ENCODE measurements around the gene OR7G1.
A peak's percentile ranks its signal among the peaks of the same experiment; 100 is the strongest.

The OR7G1 gene

GRCh38 chr19:9115307-9115813 is at the start of gene OR7G1:
OR7G1 (minus strand) TSS chr19:9115763; CDS start chr19:9115763, 0 bp downstream.
- ATAC-seq, result no peak
- Mint-ChIP-seq H3K27ac (peak within 1 kb of the TSS in 1 of 2 donors; percentile 42), H3K4me3 (no peak within 1 kb of the TSS), H3K4me1 (no peaks in the 10 kb centered on the region), H3K27me3 (peaks cover 20% of the 10 kb centered on the region), H3K9me3 (no peaks in the 10 kb centered on the region)
- no peak for DNase-seq

GRCh38 chr19:9165261-9165660 is 49.7 kb upstream of the OR7G1 start:
- Mint-ChIP-seq H3K27me3 (no peaks in the 10 kb centered on the region), H3K9me3 (peaks cover 8 to 51% of the 10 kb centered on the region in 2 donors), H3K27ac (no peak overlapping the region), H3K4me1 (no peaks in the 10 kb centered on the region), H3K4me3 (no peak overlapping the region)
- ATAC-seq (no peak), DNase-seq (no peak)

GRCh38 chr19:9161427-9161826 is 45.9 kb upstream of the OR7G1 start:
- Mint-ChIP-seq H3K27me3 (no peaks in the 10 kb centered on the region), H3K4me1 (no peaks in the 10 kb centered on the region), H3K9me3 (peaks cover 13 to 49% of the 10 kb centered on the region in 2 donors), H3K4me3 (no peak overlapping the region), H3K27ac (no peak overlapping the region)
- DNase-seq (no peak), ATAC-seq (no peak)

GRCh38 chr19:9159891-9160290 is 44.3 kb upstream of the OR7G1 start:
- H3K9me3 Mint-ChIP-seq, result peaks cover 13 to 57% of the 10 kb centered on the region in 2 donors

GRCh38 chr19:9156304-9156703 is 40.7 kb upstream of the OR7G1 start:
- H3K9me3 Mint-ChIP-seq, result peaks cover 27 to 58% of the 10 kb centered on the region in 2 donors
- H3K27ac Mint-ChIP-seq, result no peak overlapping the region
- ATAC-seq (no peak), DNase-seq (no peak)
- no peak overlapping the region for H3K4me3 Mint-ChIP-seq
- no peaks in the 10 kb centered on the region for H3K27me3 Mint-ChIP-seq
- peaks cover 27% of the 10 kb centered on the region for H3K4me1 Mint-ChIP-seq

More at GRCh38 chr19:9159891-9160290, 44.3 kb upstream of the OR7G1 start:
- Mint-ChIP-seq H3K27me3 (no peaks in the 10 kb centered on the region), H3K4me3 (no peak overlapping the region), H3K4me1 (peaks cover 8% of the 10 kb centered on the region), H3K27ac (peak overlapping the region in 1 of 2 donors; percentile 12)
- DNase-seq (no peak), ATAC-seq (no peak)

- peaks cover 29 to 58% of the 10 kb centered on the region in 2 donors for H3K9me3 Mint-ChIP-seq
- H3K4me3 Mint-ChIP-seq, result no peak overlapping the region
- ATAC-seq, result no peak
- no peak for DNase-seq
- H3K27ac Mint-ChIP-seq, result peak overlapping the region; percentile 27 to 53
- H3K4me1 Mint-ChIP-seq, result peaks cover 34% of the 10 kb centered on the region
- no peaks in the 10 kb centered on the region for H3K27me3 Mint-ChIP-seq
These were observed 40.0 kb upstream of the OR7G1 start for GRCh38 chr19:9155591-9155990.

- peaks cover 34 to 61% of the 10 kb centered on the region in 2 donors for H3K9me3 Mint-ChIP-seq
- ATAC-seq (no peak), DNase-seq (no peak)
- no peak overlapping the region for H3K4me3 Mint-ChIP-seq
- H3K27ac Mint-ChIP-seq, result no peak overlapping the region
- no peaks in the 10 kb centered on the region for H3K27me3 Mint-ChIP-seq
- H3K4me1 Mint-ChIP-seq, result peaks cover 68% of the 10 kb centered on the region
These were observed 35.8 kb upstream of the OR7G1 start for GRCh38 chr19:9151367-9151766.

GRCh38 chr19:9150650-9151049 is 35.1 kb upstream of the OR7G1 start:
- H3K4me3 Mint-ChIP-seq, result peak overlapping the region in 1 of 2 donors; percentile 7
- ATAC-seq, result no peak
- no peak for DNase-seq
- no peaks in the 10 kb centered on the region for H3K27me3 Mint-ChIP-seq
- H3K4me1 Mint-ChIP-seq, result peaks cover 70% of the 10 kb centered on the region
- peaks cover 35 to 63% of the 10 kb centered on the region in 2 donors for H3K9me3 Mint-ChIP-seq
- no peak overlapping the region for H3K27ac Mint-ChIP-seq

GRCh38 chr19:9149997-9150396 is 34.4 kb upstream of the OR7G1 start:
- ATAC-seq (no peak), DNase-seq (no peak)
- Mint-ChIP-seq H3K4me1 (peaks cover 67% of the 10 kb centered on the region), H3K27ac (no peak overlapping the region), H3K9me3 (peaks cover 40 to 63% of the 10 kb centered on the region in 2 donors), H3K27me3 (no peaks in the 10 kb centered on the region), H3K4me3 (no peak overlapping the region)

GRCh38 chr19:9148697-9149096 is 33.1 kb upstream of the OR7G1 start:
- H3K27ac Mint-ChIP-seq, result peak overlapping the region in 1 of 2 donors; percentile 8
- no peak for ATAC-seq

GRCh38 chr19:9146882-9147281 is 31.3 kb upstream of the OR7G1 start:
- ATAC-seq (no peak), DNase-seq (no peak)
- H3K27ac Mint-ChIP-seq, result no peak overlapping the region
- H3K27me3 Mint-ChIP-seq, result no peaks in the 10 kb centered on the region
- H3K9me3 Mint-ChIP-seq, result peaks cover 42 to 54% of the 10 kb centered on the region in 2 donors
- H3K4me1 Mint-ChIP-seq, result peaks cover 74% of the 10 kb centered on the region
- H3K4me3 Mint-ChIP-seq, result no peak overlapping the region

More at GRCh38 chr19:9148697-9149096, 33.1 kb upstream of the OR7G1 start:
- Mint-ChIP-seq H3K4me3 (no peak overlapping the region), H3K9me3 (peaks cover 50 to 65% of the 10 kb centered on the region in 2 donors), H3K4me1 (peaks cover 71% of the 10 kb centered on the region), H3K27me3 (no peaks in the 10 kb centered on the region)
- no peak for DNase-seq

GRCh38 chr19:9144920-9145319 is 29.4 kb upstream of the OR7G1 start:
- Mint-ChIP-seq H3K4me3 (no peak overlapping the region), H3K27me3 (no peaks in the 10 kb centered on the region), H3K27ac (peak overlapping the region in 1 of 2 donors; percentile 96), H3K9me3 (peaks cover 26 to 37% of the 10 kb centered on the region in 2 donors), H3K4me1 (peaks cover 68% of the 10 kb centered on the region)
- no peak for DNase-seq
- no peak for ATAC-seq

- H3K27ac Mint-ChIP-seq, result peak within 1 kb of the TSS; percentile 99 to 100
- DNase-seq, result peak; percentile 81 to 91
- peak within 1 kb of the TSS; percentile 97 to 100 for H3K4me3 Mint-ChIP-seq
- peaks cover 5% of the 10 kb centered on the region for H3K27me3 Mint-ChIP-seq
- ATAC-seq, result peak; percentile 96
- peaks cover 35% of the 10 kb centered on the region for H3K4me1 Mint-ChIP-seq
- H3K9me3 Mint-ChIP-seq, result peaks cover 15 to 17% of the 10 kb centered on the region in 2 donors
These were observed 24.8 kb upstream of the OR7G1 start, which contains the start of gene ZNF317 for GRCh38 chr19:9140159-9140874. ZNF317 (plus strand) TSS chr19:9140397; CDS start chr19:9156017, 15,620 bp downstream.

GRCh38 chr19:9139609-9140158 is 24.1 kb upstream of the OR7G1 start:
- peaks cover 5% of the 10 kb centered on the region for H3K27me3 Mint-ChIP-seq
- DNase-seq (peak in 1 of 2 donors; percentile 5), ATAC-seq (peak; percentile 10)
- H3K4me3 Mint-ChIP-seq, result peak overlapping the region; percentile 97 to 100
- peaks cover 32% of the 10 kb centered on the region for H3K4me1 Mint-ChIP-seq
- H3K27ac Mint-ChIP-seq, result peak overlapping the region; percentile 99 to 100
- peaks cover 10% of the 10 kb centered on the region in 2 donors for H3K9me3 Mint-ChIP-seq

- no peak overlapping the region for H3K4me3 Mint-ChIP-seq
- H3K27me3 Mint-ChIP-seq, result peaks cover 15% of the 10 kb centered on the region
- ATAC-seq, result no peak
- H3K9me3 Mint-ChIP-seq, result no peaks in the 10 kb centered on the region
- no peak for DNase-seq
- no peak overlapping the region for H3K27ac Mint-ChIP-seq
- peaks cover 11% of the 10 kb centered on the region for H3K4me1 Mint-ChIP-seq
These were observed 16.9 kb upstream of the OR7G1 start for GRCh38 chr19:9132422-9132821.

- ATAC-seq, result no peak
- H3K9me3 Mint-ChIP-seq, result no peaks in the 10 kb centered on the region
- DNase-seq, result no peak
- peaks cover 29% of the 10 kb centered on the region for H3K27me3 Mint-ChIP-seq
- H3K4me1 Mint-ChIP-seq, result peaks cover 11% of the 10 kb centered on the region
- no peak overlapping the region for H3K4me3 Mint-ChIP-seq
- H3K27ac Mint-ChIP-seq, result no peak overlapping the region
These were observed 15.4 kb upstream of the OR7G1 start for GRCh38 chr19:9130965-9131364.
